ENCODE data around the gene CHST8.
"Not testable (repeated sequence)": the region's sequence is repeated elsewhere in the genome, so short reads cannot be mapped to it uniquely, and the experiment has no call there.

The CHST8 gene

GRCh38 chr19:33603377-33603776 is 18.4 kb upstream of the CHST8 start:
- H3K9me2 ChIP-seq (replicated peaks; ENCODE audit: insufficient read depth, low read length) = no peaks in the 10 kb centered on the region
- no peaks in the 10 kb centered on the region for H3K79me2 ChIP-seq (ENCODE audit: insufficient read depth, low read length)
- TF ChIP-seq CTCF (IDR thresholded peaks at IDR 0.05; ENCODE audit: insufficient read depth, low read length, poor library complexity, severe bottlenecking) (no peak), EZH2phosphoT487 (conservative IDR thresholded peaks at IDR 0.05; ENCODE audit: low read length) (no peak)
- no peak overlapping the region for H2AFZ ChIP-seq (ENCODE audit: low read depth, low read length, severe bottlenecking)
- no peak overlapping the region for H3K9ac ChIP-seq (ENCODE audit: low read length)
- no peaks in the 10 kb centered on the region for H3K36me3 ChIP-seq (ENCODE audit: low read length)
- H3K4me2 ChIP-seq (ENCODE audit: low read depth, low read length, poor library complexity, severe bottlenecking) = no peak overlapping the region
- no peak overlapping the region for H3K4me3 ChIP-seq (ENCODE audit: insufficient read depth, low read length, poor library complexity, severe bottlenecking)
- H3K27ac ChIP-seq (ENCODE audit: low read depth, low read length) = no peak overlapping the region
- no peaks in the 10 kb centered on the region for H4K20me1 ChIP-seq (ENCODE audit: low read depth, low read length)
- no peaks in the 10 kb centered on the region for H3K27me3 ChIP-seq (ENCODE audit: low read length)
- no peaks in the 10 kb centered on the region for H3F3A ChIP-seq (ENCODE audit: insufficient read depth)
- H3K9me3 ChIP-seq (ENCODE audit: insufficient read depth, low read length) = 0 out of 2 replicates have a peak, but pooled peaks cover 9% of the 10 kb centered on the region

- H3K9me3 ChIP-seq (ENCODE audit: insufficient read depth, low read length) = 0 out of 2 replicates have a peak, but pooled peaks cover 9% of the 10 kb centered on the region
- no peak overlapping the region for H3K27ac ChIP-seq (ENCODE audit: low read depth, low read length)
- H3K9ac ChIP-seq (ENCODE audit: low read length) = no peak overlapping the region
Measured at GRCh38 chr19:33604651-33605050, 17.1 kb upstream of the CHST8 start.

GRCh38 chr19:33605803-33606295 is 15.9 kb upstream of the CHST8 start:
- not testable (repeated sequence) for H3K4me2 ChIP-seq (ENCODE audit: low read depth, low read length, poor library complexity, severe bottlenecking); H2AFZ ChIP-seq (ENCODE audit: low read depth, low read length, severe bottlenecking); H3K27ac ChIP-seq (ENCODE audit: low read depth, low read length); H3K4me3 ChIP-seq (ENCODE audit: insufficient read depth, low read length, poor library complexity, severe bottlenecking); H4K20me1 ChIP-seq (ENCODE audit: low read depth, low read length); H3K9ac ChIP-seq (ENCODE audit: low read length); H3K27me3 ChIP-seq (ENCODE audit: low read length); H3K79me2 ChIP-seq (ENCODE audit: insufficient read depth, low read length); H3K36me3 ChIP-seq (ENCODE audit: low read length); H3K9me3 ChIP-seq (ENCODE audit: insufficient read depth, low read length); H3F3A ChIP-seq (ENCODE audit: insufficient read depth); H3K9me2 ChIP-seq (replicated peaks; ENCODE audit: insufficient read depth, low read length)

More at GRCh38 chr19:33604651-33605050, 17.1 kb upstream of the CHST8 start:
- H3K79me2 ChIP-seq (ENCODE audit: insufficient read depth, low read length) = no peaks in the 10 kb centered on the region
- H4K20me1 ChIP-seq (ENCODE audit: low read depth, low read length) = no peaks in the 10 kb centered on the region
- H3K36me3 ChIP-seq (ENCODE audit: low read length) = no peaks in the 10 kb centered on the region
- H3K4me2 ChIP-seq (ENCODE audit: low read depth, low read length, poor library complexity, severe bottlenecking) = no peak overlapping the region
- no peak overlapping the region for H2AFZ ChIP-seq (ENCODE audit: low read depth, low read length, severe bottlenecking)
- H3K27me3 ChIP-seq (ENCODE audit: low read length) = no peaks in the 10 kb centered on the region
- TF ChIP-seq EZH2phosphoT487 (conservative IDR thresholded peaks at IDR 0.05; ENCODE audit: low read length) = no peak
- H3F3A ChIP-seq (ENCODE audit: insufficient read depth) = no peaks in the 10 kb centered on the region
- no peaks in the 10 kb centered on the region for H3K9me2 ChIP-seq (replicated peaks; ENCODE audit: insufficient read depth, low read length)
- H3K4me3 ChIP-seq (ENCODE audit: insufficient read depth, low read length, poor library complexity, severe bottlenecking) = no peak overlapping the region

- Histone ChIP-seq H2AFZ (ENCODE audit: low read depth, low read length, severe bottlenecking) (no peak overlapping the region), H3K4me3 (ENCODE audit: insufficient read depth, low read length, poor library complexity, severe bottlenecking) (no peak overlapping the region), H3F3A (ENCODE audit: insufficient read depth) (no peaks in the 10 kb centered on the region), H3K36me3 (ENCODE audit: low read length) (no peaks in the 10 kb centered on the region), H3K9me3 (ENCODE audit: insufficient read depth, low read length) (0 out of 2 replicates have a peak, but pooled peaks cover 3% of the 10 kb centered on the region), H3K79me2 (ENCODE audit: insufficient read depth, low read length) (no peaks in the 10 kb centered on the region), H3K9me2 (replicated peaks; ENCODE audit: insufficient read depth, low read length) (no peaks in the 10 kb centered on the region), H3K9ac (ENCODE audit: low read length) (no peak overlapping the region), H3K4me2 (ENCODE audit: low read depth, low read length, poor library complexity, severe bottlenecking) (no peak overlapping the region), H3K27me3 (ENCODE audit: low read length) (no peaks in the 10 kb centered on the region), H3K27ac (ENCODE audit: low read depth, low read length) (no peak overlapping the region), H4K20me1 (ENCODE audit: low read depth, low read length) (no peaks in the 10 kb centered on the region)
- no peak for TF ChIP-seq EZH2phosphoT487 (conservative IDR thresholded peaks at IDR 0.05; ENCODE audit: low read length)
- TF ChIP-seq CTCF (IDR thresholded peaks at IDR 0.05; ENCODE audit: insufficient read depth, low read length, poor library complexity, severe bottlenecking) = no peak
Measured at GRCh38 chr19:33606556-33606955, 15.2 kb upstream of the CHST8 start.
